Hepatocyte (in vitro differentiated cells): ENCODE data around the gene RBM47. TPM values are rescaled to one million over a fixed set of nuclear protein-coding genes. Genes with fewer than 3 reads are reported as not detected.

Experiments
- DNase-seq: peaks from one replicate; pipeline ENCODE4 v3.0.0-alpha.2; 2016; ENCODE audit warnings: low spot score
- H2AFZ ChIP-seq: fragments of 200-600 bp; sonication (generic); 2 replicates; pipeline ENCODE4 v1.6.0; 2016; ENCODE audit warnings: antibody characterized with exemption, mild to moderate bottlenecking
- H3K27ac ChIP-seq: fragments of 200-600 bp; sonication (generic); 2 replicates; pipeline ENCODE4 v1.5.1; 2016; ENCODE audit warnings: mild to moderate bottlenecking
- H3K27me3 ChIP-seq: fragments of 200-600 bp; sonication (generic); 2 replicates; pipeline ENCODE4 v1.6.1; 2016
- H3K36me3 ChIP-seq: fragments of 200-600 bp; sonication (generic); replicated peaks from 2 replicates; pipeline ENCODE4 v1.5.1; 2016; ENCODE audit warnings: low read depth; ENCODE audit not compliant: insufficient read depth
- H3K4me1 ChIP-seq: fragments of 200-600 bp; sonication (generic); 2 replicates; pipeline ENCODE4 v1.5.1; 2016; ENCODE audit warnings: mild to moderate bottlenecking, moderate library complexity; ENCODE audit not compliant: insufficient read depth
- H3K4me2 ChIP-seq: fragments of 200-600 bp; sonication (generic); 2 replicates; pipeline ENCODE4 v1.6.0; 2016
- H3K4me3 ChIP-seq: fragments of 200-600 bp; sonication (generic); 2 replicates; pipeline ENCODE4 v1.5.1; 2016; ENCODE audit warnings: mild to moderate bottlenecking
- H3K79me2 ChIP-seq: fragments of 200-600 bp; sonication (generic); 2 replicates; pipeline ENCODE4 v1.6.0; 2017; ENCODE audit warnings: mild to moderate bottlenecking
- H3K9me2 ChIP-seq: fragments of 200-600 bp; sonication (generic); replicated peaks from 2 replicates; pipeline ENCODE4 v1.6.0; 2017; ENCODE audit warnings: mild to moderate bottlenecking; ENCODE audit not compliant: insufficient read depth
- H3K9me3 ChIP-seq: fragments of 200-600 bp; sonication (generic); 2 replicates; pipeline ENCODE4 v1.5.1; 2016; ENCODE audit warnings: low read depth, mild to moderate bottlenecking
- H4K20me1 ChIP-seq: fragments of 200-600 bp; sonication (generic); 2 replicates; pipeline ENCODE4 v1.6.0; 2016; ENCODE audit warnings: mild to moderate bottlenecking; ENCODE audit not compliant: insufficient read depth, poor library complexity, severe bottlenecking
- EZH2 ChIP-seq: fragments of 200-600 bp; sonication (generic); IDR thresholded peaks from 2 replicates; pipeline ENCODE4 v1.6.1; 2016; ENCODE audit warnings: antibody characterized with exemption, mild to moderate bottlenecking, borderline replicate concordance
- EZH2phosphoT487 ChIP-seq: fragments of 200-600 bp; sonication (generic); IDR thresholded peaks from one replicate; pipeline ENCODE4 v1.6.1; 2018; ENCODE audit warnings: antibody characterized with exemption, mild to moderate bottlenecking, low read depth, moderate library complexity; ENCODE audit not compliant: unreplicated experiment, severe bottlenecking
- WGBS: methylation state at CpG from one replicate; pipeline ENCODE4 v1.1.6; 2016; ENCODE audit warnings: low lambda C conversion rate; ENCODE audit errors: missing lambda C conversion rate; 5-methylcytosine and 5-hydroxymethylcytosine counted together
- polyA plus RNA-seq: library from polyadenylated mRNA; unstranded; fragments of >200 nt; fragmentation: Nextera tagmentation; extraction: Ambion mirVana; gene quantifications from 2 replicates; pipeline ENCODE4 v1.2.1, GENCODE V29; 2016
- total RNA-seq: library from RNA; depleted of rRNA; stranded (reverse); fragments of >200 nt; gene quantifications from 2 replicates; pipeline ENCODE4 v1.2.3, GENCODE V29; 2014
- TF ChIP-seq, protein P1 (sequence below): fragments of 200-600 bp; sonication (generic); IDR thresholded peaks from 2 replicates; pipeline ENCODE4 v1.5.1; 2016; ENCODE audit warnings: antibody characterized with exemption, mild to moderate bottlenecking; ENCODE audit not compliant: poor library complexity

RBM47 gene
- total and polyA plus RNA-seq, 2 experiments from 2014 or later = 49.8 to 137 TPM

DNA sequence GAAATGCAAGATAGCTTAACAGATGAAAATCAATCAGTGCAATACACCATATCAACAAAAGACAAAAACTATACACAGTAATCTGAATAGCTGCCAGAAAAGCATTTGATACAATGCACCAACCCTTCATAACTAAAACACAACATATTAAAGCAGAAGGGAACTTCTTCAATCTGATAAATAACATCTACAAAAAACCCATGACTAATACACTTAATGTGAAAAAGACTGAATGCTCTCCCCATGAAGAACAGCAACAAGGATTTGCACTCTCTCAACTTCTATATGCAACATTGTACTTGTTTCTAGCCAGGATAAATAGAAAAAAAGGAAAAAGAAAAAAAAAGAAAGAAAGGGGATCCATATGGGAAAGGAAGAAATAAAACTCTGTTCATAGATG is 139.7 kb downstream of the RBM47 start:
- Histone ChIP-seq H3K79me2 (peaks cover 95% of the 10 kb centered on the region), H3K27ac (no peak overlapping the region)

GRCh38 chr4:40486534-40486933 is 143.1 kb downstream of the RBM47 start:
- H3K9me3 ChIP-seq = no peaks in the 10 kb centered on the region
- WGBS = 100% methylated on average over 1 of the region's 1 CpG
- H3K4me1 ChIP-seq = peaks cover 14% of the 10 kb centered on the region
- no peaks in the 10 kb centered on the region for H3K36me3 ChIP-seq
- TF ChIP-seq, protein P1, sequence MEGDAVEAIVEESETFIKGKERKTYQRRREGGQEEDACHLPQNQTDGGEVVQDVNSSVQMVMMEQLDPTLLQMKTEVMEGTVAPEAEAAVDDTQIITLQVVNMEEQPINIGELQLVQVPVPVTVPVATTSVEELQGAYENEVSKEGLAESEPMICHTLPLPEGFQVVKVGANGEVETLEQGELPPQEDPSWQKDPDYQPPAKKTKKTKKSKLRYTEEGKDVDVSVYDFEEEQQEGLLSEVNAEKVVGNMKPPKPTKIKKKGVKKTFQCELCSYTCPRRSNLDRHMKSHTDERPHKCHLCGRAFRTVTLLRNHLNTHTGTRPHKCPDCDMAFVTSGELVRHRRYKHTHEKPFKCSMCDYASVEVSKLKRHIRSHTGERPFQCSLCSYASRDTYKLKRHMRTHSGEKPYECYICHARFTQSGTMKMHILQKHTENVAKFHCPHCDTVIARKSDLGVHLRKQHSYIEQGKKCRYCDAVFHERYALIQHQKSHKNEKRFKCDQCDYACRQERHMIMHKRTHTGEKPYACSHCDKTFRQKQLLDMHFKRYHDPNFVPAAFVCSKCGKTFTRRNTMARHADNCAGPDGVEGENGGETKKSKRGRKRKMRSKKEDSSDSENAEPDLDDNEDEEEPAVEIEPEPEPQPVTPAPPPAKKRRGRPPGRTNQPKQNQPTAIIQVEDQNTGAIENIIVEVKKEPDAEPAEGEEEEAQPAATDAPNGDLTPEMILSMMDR = no peak
- no peak for TF ChIP-seq EZH2
- H3K4me2 ChIP-seq = no peak overlapping the region
- H4K20me1 ChIP-seq = peaks cover 44% of the 10 kb centered on the region
- H3K27me3 ChIP-seq = no peaks in the 10 kb centered on the region
- H3K4me3 ChIP-seq = no peak overlapping the region
- H3K9me2 ChIP-seq = no peaks in the 10 kb centered on the region
- peak overlapping the region; percentile 33 for H3K27ac ChIP-seq
- DNase-seq = no peak
- no peak overlapping the region for H2AFZ ChIP-seq
- H3K79me2 ChIP-seq = peaks cover 99% of the 10 kb centered on the region

More for the DNA sequence above, 139.7 kb downstream of the RBM47 start:
- Histone ChIP-seq H3K27me3 (no peaks in the 10 kb centered on the region), H4K20me1 (peaks cover 53% of the 10 kb centered on the region), H3K36me3 (no peaks in the 10 kb centered on the region), H3K4me1 (peaks cover 14% of the 10 kb centered on the region), H3K4me2 (no peak overlapping the region), H2AFZ (no peak overlapping the region), H3K9me3 (no peaks in the 10 kb centered on the region), H3K9me2 (no peaks in the 10 kb centered on the region), H3K4me3 (no peak overlapping the region)
- no peak for DNase-seq
- TF ChIP-seq, protein P1 = no peak
- TF ChIP-seq EZH2phosphoT487 = no peak
- TF ChIP-seq EZH2 = no peak

GRCh38 chr4:40484346-40485090 is 145.1 kb downstream of the RBM47 start:
- Histone ChIP-seq H3K4me3 (no peak overlapping the region), H3K4me1 (peaks cover 14% of the 10 kb centered on the region), H3K27ac (no peak overlapping the region), H3K4me2 (no peak overlapping the region), H3K9me2 (no peaks in the 10 kb centered on the region), H2AFZ (no peak overlapping the region), H3K9me3 (no peaks in the 10 kb centered on the region), H4K20me1 (peaks cover 34% of the 10 kb centered on the region), H3K36me3 (no peaks in the 10 kb centered on the region), H3K27me3 (no peaks in the 10 kb centered on the region), H3K79me2 (peaks cover 100% of the 10 kb centered on the region)
- no peak for DNase-seq
- TF ChIP-seq EZH2 (no peak), EZH2phosphoT487 (no peak)
- TF ChIP-seq, protein P1 = no peak
- 100% methylated on average over 1 of the region's 1 CpG for WGBS
